Neural cell (in vitro differentiated cells): ENCODE measurements around the gene L2HGDH. TPM values are rescaled to one million over a fixed set of nuclear protein-coding genes. Genes with fewer than 3 reads are reported as not detected.

ENCODE experiments used
- H2AFZ ChIP-seq: fragments of 200-600, 300-800 bp; sonication (generic), shearing (Covaris generic); 2 replicates; pipeline ENCODE4 v1.6.0; 2014; ENCODE audit warnings: low read depth, mild to moderate bottlenecking, antibody characterized with exemption, low read length, moderate library complexity
- H3F3A ChIP-seq: fragments of 200-600 bp; shearing (Covaris generic); 2 replicates; pipeline ENCODE4 v1.6.1; 2016; ENCODE audit warnings: mild to moderate bottlenecking, moderate library complexity, mixed read lengths, antibody characterized with exemption, low read length; ENCODE audit not compliant: insufficient read depth, poor library complexity, severe bottlenecking
- H3K27ac ChIP-seq: fragments of 200-600, 300-800 bp; sonication (generic), shearing (Covaris generic); 2 replicates; pipeline ENCODE4 v1.5.1; 2014; ENCODE audit warnings: mild to moderate bottlenecking, low read length, moderate library complexity
- H3K27me3 ChIP-seq: fragments of 300-800, 200-600 bp; sonication (generic), shearing (Covaris generic); 2 replicates; pipeline ENCODE4 v1.6.0; 2014; ENCODE audit warnings: mild to moderate bottlenecking, low read depth, low read length, moderate library complexity; ENCODE audit not compliant: insufficient read depth
- H3K36me3 ChIP-seq: fragments of 300-800, 200-600 bp; sonication (generic), shearing (Covaris generic); 2 replicates; pipeline ENCODE4 v1.5.1; 2014; ENCODE audit warnings: mild to moderate bottlenecking, antibody characterized with exemption, low read length, moderate library complexity; ENCODE audit not compliant: insufficient read depth
- H3K4me2 ChIP-seq: fragments of 300-800, 200-600 bp; sonication (generic), shearing (Covaris generic); 2 replicates; pipeline ENCODE4 v1.6.0; 2014; ENCODE audit warnings: mild to moderate bottlenecking, low read length
- H3K4me3 ChIP-seq: fragments of 300-800, 200-600 bp; sonication (generic), shearing (Covaris generic); 2 replicates; pipeline ENCODE4 v1.5.1; 2014; ENCODE audit warnings: mild to moderate bottlenecking, low read length, moderate library complexity
- H3K79me2 ChIP-seq: fragments of 200-600 bp; shearing (Covaris generic); replicated peaks from 2 replicates; pipeline ENCODE4 v1.6.0; 2014; ENCODE audit warnings: mild to moderate bottlenecking, low read length, moderate library complexity; ENCODE audit not compliant: insufficient read depth
- H3K9ac ChIP-seq: fragments of 300-800, 200-600 bp; sonication (generic), shearing (Covaris generic); 2 replicates; pipeline ENCODE4 v1.6.1; 2016; ENCODE audit warnings: mild to moderate bottlenecking, low read length, mixed read lengths
- H3K9me2 ChIP-seq: fragments of 200-600 bp; shearing (Covaris generic); 2 replicates; pipeline ENCODE4 v1.6.1; 2016; ENCODE audit warnings: mild to moderate bottlenecking, low read length, mixed read lengths; ENCODE audit not compliant: insufficient read depth
- H3K9me3 ChIP-seq: fragments of 200-600, 300-800 bp; sonication (generic), shearing (Covaris generic); 2 replicates; pipeline ENCODE4 v1.6.1; 2016; ENCODE audit warnings: mild to moderate bottlenecking, mixed run types, low read length, moderate library complexity, mixed read lengths
- H4K20me1 ChIP-seq: fragments of 200-600 bp; shearing (Covaris generic); 2 replicates; pipeline ENCODE4 v1.6.1; 2016; ENCODE audit warnings: mild to moderate bottlenecking, mixed run types; ENCODE audit not compliant: insufficient read depth
- EP300 ChIP-seq: fragments of 450-650 bp; conservative IDR thresholded peaks from 2 replicates; pipeline ENCODE4 v1.6.1; 2014; ENCODE audit warnings: antibody characterized with exemption, mild to moderate bottlenecking, moderate library complexity; ENCODE audit not compliant: poor library complexity, severe bottlenecking
- EZH2 ChIP-seq: fragments of 200-600, 300-800 bp; shearing (Covaris generic), sonication (generic); IDR thresholded peaks from 2 replicates; pipeline ENCODE4 v1.6.1; 2014; ENCODE audit warnings: antibody characterized with exemption, low read length, borderline replicate concordance, mild to moderate bottlenecking; ENCODE audit not compliant: insufficient read depth, poor library complexity, severe bottlenecking
- MXI1 ChIP-seq: fragments of 450-650 bp; conservative IDR thresholded peaks from 2 replicates; pipeline ENCODE4 v1.6.1; 2014; ENCODE audit warnings: antibody characterized with exemption, mild to moderate bottlenecking; ENCODE audit not compliant: poor library complexity, severe bottlenecking
- POLR2AphosphoS5 ChIP-seq: IDR thresholded peaks from 2 replicates; pipeline ENCODE4 v1.6.1; 2012
- RAD21 ChIP-seq: fragments of 450-650 bp; conservative IDR thresholded peaks from 2 replicates; pipeline ENCODE4 v1.6.1; 2014; ENCODE audit warnings: antibody characterized with exemption, mild to moderate bottlenecking, moderate library complexity
- SMC3 ChIP-seq: fragments of 450-650 bp; conservative IDR thresholded peaks from 2 replicates; pipeline ENCODE4 v1.6.1; 2014; ENCODE audit warnings: antibody characterized with exemption, mild to moderate bottlenecking, moderate library complexity; ENCODE audit not compliant: poor library complexity
- TAF1 ChIP-seq: IDR thresholded peaks from 2 replicates; pipeline ENCODE4 v1.6.1; 2012; ENCODE audit warnings: low read depth
- polyA plus RNA-seq: library from polyadenylated mRNA; depleted of rRNA; stranded (reverse); fragments of >200 nt; gene quantifications from 2 replicates; pipeline ENCODE4 v1.2.3, GENCODE V29; 2014
- TF ChIP-seq, protein P1 (sequence below): fragments of 450-650 bp; IDR thresholded peaks from 2 replicates; pipeline ENCODE4 v1.5.1; 2014; ENCODE audit warnings: antibody characterized with exemption, mild to moderate bottlenecking, moderate library complexity; ENCODE audit not compliant: poor library complexity, severe bottlenecking
- TF ChIP-seq, protein P2 (sequence below): IDR thresholded peaks from 2 replicates; pipeline ENCODE4 v1.6.1; 2012; ENCODE audit warnings: borderline replicate concordance

Gene L2HGDH
- polyA plus RNA-seq, 1 donor from 2014 or later: 8.9 TPM

DNA sequence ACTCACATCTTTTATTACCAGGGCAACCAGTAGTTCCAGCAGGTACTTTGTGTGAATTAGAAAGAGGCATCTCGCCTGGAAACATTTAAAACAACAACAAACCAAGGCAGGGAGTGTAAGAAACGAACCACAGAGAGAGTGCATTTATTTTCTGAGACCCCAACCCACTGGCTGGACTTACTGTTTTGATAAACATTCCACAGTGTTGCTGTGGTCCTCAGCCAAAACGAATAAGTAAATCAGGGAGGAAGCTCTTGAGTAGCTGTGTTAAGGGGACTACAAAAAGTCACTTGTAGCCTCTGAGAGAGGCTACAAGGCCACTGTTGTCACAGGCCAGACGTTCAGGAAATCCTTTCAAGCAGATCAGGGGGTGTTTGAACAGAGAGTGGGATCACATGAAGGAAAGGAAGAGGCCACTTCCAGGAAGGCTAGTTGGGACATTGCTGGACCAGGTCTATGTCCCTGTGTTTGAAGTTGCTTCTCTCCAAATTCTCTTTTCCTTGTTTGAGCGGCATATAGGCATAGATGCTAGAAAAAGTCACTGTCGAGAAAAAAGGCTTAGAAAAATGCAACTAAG is 33.9 kb upstream of the L2HGDH start:
- H3K4me2 ChIP-seq: no peak overlapping the region

DNA sequence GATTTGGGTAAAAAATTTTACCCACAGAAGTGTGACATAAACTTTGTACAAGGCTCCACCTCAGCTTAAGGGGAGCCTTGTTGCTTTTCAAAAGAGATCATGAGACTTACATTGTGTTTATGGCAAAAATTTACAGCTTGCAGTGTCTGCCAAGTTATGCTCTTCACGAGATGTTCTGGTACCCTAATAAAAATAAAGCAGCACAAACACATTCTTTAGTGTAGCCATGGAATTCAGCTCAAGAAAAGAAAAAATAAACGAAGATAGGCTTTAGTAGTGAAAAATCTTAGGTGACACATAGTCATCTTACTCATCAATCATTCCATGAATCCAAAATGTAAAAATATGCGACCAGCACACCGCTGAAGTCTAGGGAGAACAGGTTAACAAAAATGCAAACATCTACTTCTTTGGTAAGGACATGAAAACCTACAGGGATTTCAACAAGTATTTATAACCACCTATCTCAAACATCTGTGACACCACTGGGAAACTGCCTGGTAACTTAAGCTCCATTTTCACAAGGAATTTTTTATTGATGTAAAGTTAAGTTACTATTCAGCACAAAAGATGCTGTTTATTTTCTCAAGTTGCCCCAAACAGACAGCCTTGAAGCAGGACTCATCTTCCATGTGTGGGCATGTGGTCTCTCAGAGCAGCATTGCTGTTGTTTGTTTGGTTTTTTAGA is 33.0 kb upstream of the L2HGDH start:
- Histone ChIP-seq H3K27ac (no peak overlapping the region), H3F3A (no peaks in the 10 kb centered on the region)

More for the DNA sequence above, 33.9 kb upstream of the L2HGDH start:
- Histone ChIP-seq H3K9me3 (no peaks in the 10 kb centered on the region), H3K9me2 (no peaks in the 10 kb centered on the region), H3K4me3 (no peak overlapping the region), H3F3A (no peaks in the 10 kb centered on the region), H3K27ac (no peak overlapping the region), H4K20me1 (no peaks in the 10 kb centered on the region), H3K9ac (no peak overlapping the region), H2AFZ (no peak overlapping the region), H3K27me3 (no peaks in the 10 kb centered on the region), H3K36me3 (no peaks in the 10 kb centered on the region), H3K79me2 (no peaks in the 10 kb centered on the region)
- no peak for TF ChIP-seq RAD21
- no peak for TF ChIP-seq POLR2AphosphoS5
- TF ChIP-seq, protein P1, sequence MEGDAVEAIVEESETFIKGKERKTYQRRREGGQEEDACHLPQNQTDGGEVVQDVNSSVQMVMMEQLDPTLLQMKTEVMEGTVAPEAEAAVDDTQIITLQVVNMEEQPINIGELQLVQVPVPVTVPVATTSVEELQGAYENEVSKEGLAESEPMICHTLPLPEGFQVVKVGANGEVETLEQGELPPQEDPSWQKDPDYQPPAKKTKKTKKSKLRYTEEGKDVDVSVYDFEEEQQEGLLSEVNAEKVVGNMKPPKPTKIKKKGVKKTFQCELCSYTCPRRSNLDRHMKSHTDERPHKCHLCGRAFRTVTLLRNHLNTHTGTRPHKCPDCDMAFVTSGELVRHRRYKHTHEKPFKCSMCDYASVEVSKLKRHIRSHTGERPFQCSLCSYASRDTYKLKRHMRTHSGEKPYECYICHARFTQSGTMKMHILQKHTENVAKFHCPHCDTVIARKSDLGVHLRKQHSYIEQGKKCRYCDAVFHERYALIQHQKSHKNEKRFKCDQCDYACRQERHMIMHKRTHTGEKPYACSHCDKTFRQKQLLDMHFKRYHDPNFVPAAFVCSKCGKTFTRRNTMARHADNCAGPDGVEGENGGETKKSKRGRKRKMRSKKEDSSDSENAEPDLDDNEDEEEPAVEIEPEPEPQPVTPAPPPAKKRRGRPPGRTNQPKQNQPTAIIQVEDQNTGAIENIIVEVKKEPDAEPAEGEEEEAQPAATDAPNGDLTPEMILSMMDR: no peak
- TF ChIP-seq TAF1: no peak
- no peak for TF ChIP-seq EP300
- TF ChIP-seq, protein P2, sequence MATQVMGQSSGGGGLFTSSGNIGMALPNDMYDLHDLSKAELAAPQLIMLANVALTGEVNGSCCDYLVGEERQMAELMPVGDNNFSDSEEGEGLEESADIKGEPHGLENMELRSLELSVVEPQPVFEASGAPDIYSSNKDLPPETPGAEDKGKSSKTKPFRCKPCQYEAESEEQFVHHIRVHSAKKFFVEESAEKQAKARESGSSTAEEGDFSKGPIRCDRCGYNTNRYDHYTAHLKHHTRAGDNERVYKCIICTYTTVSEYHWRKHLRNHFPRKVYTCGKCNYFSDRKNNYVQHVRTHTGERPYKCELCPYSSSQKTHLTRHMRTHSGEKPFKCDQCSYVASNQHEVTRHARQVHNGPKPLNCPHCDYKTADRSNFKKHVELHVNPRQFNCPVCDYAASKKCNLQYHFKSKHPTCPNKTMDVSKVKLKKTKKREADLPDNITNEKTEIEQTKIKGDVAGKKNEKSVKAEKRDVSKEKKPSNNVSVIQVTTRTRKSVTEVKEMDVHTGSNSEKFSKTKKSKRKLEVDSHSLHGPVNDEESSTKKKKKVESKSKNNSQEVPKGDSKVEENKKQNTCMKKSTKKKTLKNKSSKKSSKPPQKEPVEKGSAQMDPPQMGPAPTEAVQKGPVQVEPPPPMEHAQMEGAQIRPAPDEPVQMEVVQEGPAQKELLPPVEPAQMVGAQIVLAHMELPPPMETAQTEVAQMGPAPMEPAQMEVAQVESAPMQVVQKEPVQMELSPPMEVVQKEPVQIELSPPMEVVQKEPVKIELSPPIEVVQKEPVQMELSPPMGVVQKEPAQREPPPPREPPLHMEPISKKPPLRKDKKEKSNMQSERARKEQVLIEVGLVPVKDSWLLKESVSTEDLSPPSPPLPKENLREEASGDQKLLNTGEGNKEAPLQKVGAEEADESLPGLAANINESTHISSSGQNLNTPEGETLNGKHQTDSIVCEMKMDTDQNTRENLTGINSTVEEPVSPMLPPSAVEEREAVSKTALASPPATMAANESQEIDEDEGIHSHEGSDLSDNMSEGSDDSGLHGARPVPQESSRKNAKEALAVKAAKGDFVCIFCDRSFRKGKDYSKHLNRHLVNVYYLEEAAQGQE: no peak
- no peak for TF ChIP-seq SMC3
- no peak for TF ChIP-seq MXI1
- TF ChIP-seq EZH2: no peak

More for the DNA sequence above, 33.0 kb upstream of the L2HGDH start:
- TF ChIP-seq, protein P1: no peak
- TF ChIP-seq SMC3 (no peak), TAF1 (no peak), EP300 (no peak)
- H3K4me3 ChIP-seq: no peak overlapping the region
- no peaks in the 10 kb centered on the region for H3K9me3 ChIP-seq
- no peaks in the 10 kb centered on the region for H3K9me2 ChIP-seq
- H3K4me2 ChIP-seq: no peak overlapping the region
- no peak overlapping the region for H2AFZ ChIP-seq
- no peaks in the 10 kb centered on the region for H4K20me1 ChIP-seq
- no peaks in the 10 kb centered on the region for H3K36me3 ChIP-seq
- H3K27me3 ChIP-seq: no peaks in the 10 kb centered on the region
- no peaks in the 10 kb centered on the region for H3K79me2 ChIP-seq
- no peak overlapping the region for H3K9ac ChIP-seq
